ENCODE results near the gene FAM53B. TPM values are rescaled to one million over a fixed set of nuclear protein-coding genes. Genes with fewer than 3 reads are reported as not detected.

The FAM53B gene
- total RNA-seq, 1 experiment from 2014 or later, result 11.2 TPM

- Mint-ChIP-seq H3K36me3 (ENCODE audit: insufficient read depth, unreplicated experiment) (peaks cover 6% of the 10 kb centered on the region), H3K4me1 (ENCODE audit: low read depth, unreplicated experiment) (peaks cover 44% of the 10 kb centered on the region), H3K9me3 (ENCODE audit: low read depth, unreplicated experiment) (no peaks in the 10 kb centered on the region), H3K27me3 (ENCODE audit: unreplicated experiment) (no peaks in the 10 kb centered on the region), H3K27ac (ENCODE audit: unreplicated experiment) (no peak overlapping the region), H3K4me3 (ENCODE audit: low read depth, unreplicated experiment) (peak overlapping the region; percentile 10)
- TF ChIP-seq CTCF (IDR thresholded peaks at IDR 0.05; ENCODE audit: unreplicated experiment), result peak; percentile 33
- DNase-seq, result peak; percentile 70
- CTCF ChIA-PET, result interaction anchor here (0.6 to 2.4 kb wide), 6 partner anchors 9 to 129 kb away, joined by 3 to 15 read pairs (median 3); no protein-coding TSS in a partner anchor
- intact Hi-C loops (cut with micrococcal nuclease; ENCODE audit: unreplicated experiment), result no loop called here
- no TSS peak for BruUV-seq (replicated peaks)
Observed at GRCh38 chr10:124719213-124719851, 24.8 kb downstream of the FAM53B start.

- Mint-ChIP-seq H3K27me3 (ENCODE audit: unreplicated experiment) (no peaks in the 10 kb centered on the region), H3K4me1 (ENCODE audit: low read depth, unreplicated experiment) (peaks cover 32% of the 10 kb centered on the region), H3K27ac (ENCODE audit: unreplicated experiment) (peak overlapping the region; percentile 63), H3K9me3 (ENCODE audit: low read depth, unreplicated experiment) (no peaks in the 10 kb centered on the region), H3K4me3 (ENCODE audit: low read depth, unreplicated experiment) (peak overlapping the region; percentile 10), H3K36me3 (ENCODE audit: insufficient read depth, unreplicated experiment) (peaks cover 6% of the 10 kb centered on the region)
- TF ChIP-seq CTCF (IDR thresholded peaks at IDR 0.05; ENCODE audit: unreplicated experiment), result no peak
- DNase-seq, result peak; percentile 29
- intact Hi-C loops (cut with micrococcal nuclease; ENCODE audit: unreplicated experiment), result no loop called here
- CTCF ChIA-PET, result interaction anchor here (0.6 to 2.4 kb wide), 4 partner anchors 8 to 128 kb away, joined by 3 to 15 read pairs (median 4); no protein-coding TSS in a partner anchor
- BruUV-seq (replicated peaks), result no TSS peak
Observed at GRCh38 chr10:124717911-124718741, 26.1 kb downstream of the FAM53B start.

- H3K27ac Mint-ChIP-seq (ENCODE audit: unreplicated experiment), result peak overlapping the region; percentile 63
Observed at GRCh38 chr10:124717041-124717757, 27.0 kb downstream of the FAM53B start.

More at GRCh38 chr10:124717041-124717757, 27.0 kb downstream of the FAM53B start:
- DNase-seq, result no peak
- CTCF ChIA-PET, result interaction anchor here (0.5 kb wide), 1 partner anchor 153 kb away, joined by 4 read pairs; no protein-coding TSS in a partner anchor
- TF ChIP-seq CTCF (IDR thresholded peaks at IDR 0.05; ENCODE audit: unreplicated experiment), result no peak
- intact Hi-C loops (cut with micrococcal nuclease; ENCODE audit: unreplicated experiment), result no loop called here
- peaks cover 11% of the 10 kb centered on the region for H3K36me3 Mint-ChIP-seq (ENCODE audit: insufficient read depth, unreplicated experiment)
- H3K27me3 Mint-ChIP-seq (ENCODE audit: unreplicated experiment), result no peaks in the 10 kb centered on the region
- no peak overlapping the region for H3K4me3 Mint-ChIP-seq (ENCODE audit: low read depth, unreplicated experiment)
- H3K9me3 Mint-ChIP-seq (ENCODE audit: low read depth, unreplicated experiment), result no peaks in the 10 kb centered on the region
- no TSS peak for BruUV-seq (replicated peaks)
- H3K4me1 Mint-ChIP-seq (ENCODE audit: low read depth, unreplicated experiment), result peaks cover 27% of the 10 kb centered on the region

All from Calu3 (cell line).